HCT116 (cell line): ENCODE measurements around the gene SYNRG.

Experiments
- CBX3 ChIP-seq: IDR thresholded peaks from 2 replicates; pipeline ENCODE4 v1.6.1; 2012; ENCODE audit warnings: low read depth
- CTCF ChIP-seq, 3 experiments: fragments of 200-600 bp in 1 of 3; sonication (generic) in 1 of 3; IDR thresholded peaks in 2 of 3; conservative IDR thresholded peaks in 1 of 3; 2 replicates each; pipeline ENCODE4 v1.5.1; 2012 to 2017; ENCODE audit warnings: low read depth in 2 of 3, low read length in 2 of 3, antibody characterized with exemption in 1 of 3, borderline replicate concordance in 1 of 3, control low read depth in 1 of 3, mild to moderate bottlenecking in 1 of 3, mixed read lengths in 1 of 3, mixed run types in 1 of 3, moderate library complexity in 1 of 3; ENCODE audit not compliant: insufficient read depth in 1 of 3
- EZH2 ChIP-seq: fragments of 200-600 bp; sonication (generic); IDR thresholded peaks from 2 replicates; pipeline ENCODE4 v1.6.1; 2017; ENCODE audit warnings: antibody characterized with exemption, mixed run types
- EZH2phosphoT487 ChIP-seq: fragments of 200-600 bp; IDR thresholded peaks from 2 replicates; pipeline ENCODE4 v1.6.1; 2018; ENCODE audit warnings: antibody characterized with exemption, borderline replicate concordance
- JUND ChIP-seq: IDR thresholded peaks from 2 replicates; pipeline ENCODE4 v1.6.1; 2012
- POLR2A ChIP-seq: IDR thresholded peaks from 2 replicates; pipeline ENCODE4 v1.7.0; 2011; ENCODE audit warnings: borderline replicate concordance; ENCODE audit not compliant: insufficient read depth, insufficient read length; ENCODE audit errors: extremely low read depth
- POLR2AphosphoS5 ChIP-seq: IDR thresholded peaks from 2 replicates; pipeline ENCODE4 v1.6.1; 2011; ENCODE audit warnings: mild to moderate bottlenecking, low read depth, low read length, moderate library complexity
- RAD21 ChIP-seq: IDR thresholded peaks from 2 replicates; pipeline ENCODE4 v1.6.1; 2012; ENCODE audit warnings: low read depth, mild to moderate bottlenecking
- REST ChIP-seq: IDR thresholded peaks from 2 replicates; pipeline ENCODE4 v1.6.1; 2012; ENCODE audit warnings: low read depth
- SIN3A ChIP-seq: IDR thresholded peaks from 2 replicates; pipeline ENCODE4 v1.6.1; 2012; ENCODE audit warnings: low read depth
- SRF ChIP-seq: IDR thresholded peaks from 2 replicates; pipeline ENCODE4 v1.6.1; 2012; ENCODE audit warnings: low read depth
- TCF7L2 ChIP-seq: IDR thresholded peaks from 2 replicates; pipeline ENCODE4 v1.7.0; 2011; ENCODE audit warnings: borderline replicate concordance, inconsistent platforms; ENCODE audit not compliant: insufficient read depth, insufficient read length; ENCODE audit errors: extremely low read depth
- YY1 ChIP-seq: IDR thresholded peaks from 2 replicates; pipeline ENCODE4 v1.6.1; 2011; ENCODE audit warnings: low read length, low read depth, moderate library complexity, mild to moderate bottlenecking; ENCODE audit not compliant: insufficient replicate concordance; ENCODE audit errors: extremely low read depth

- no peak for TF ChIP-seq EZH2phosphoT487
- no peak for TF ChIP-seq CTCF (IDR thresholded peaks at IDR 0.05 in 2 of 3, conservative IDR thresholded peaks at IDR 0.05 in 1 of 3; ENCODE audit: borderline replicate concordance in 1 of 3, insufficient read depth in 1 of 3, low read depth in 2 of 3, low read length in 2 of 3)
- no peak for TF ChIP-seq JUND
- TF ChIP-seq EZH2, result no peak
- TF ChIP-seq SRF, result no peak
- TF ChIP-seq REST, result no peak
- no peak for TF ChIP-seq POLR2A
- no peak for TF ChIP-seq TCF7L2
- TF ChIP-seq POLR2AphosphoS5, result no peak
- no peak for TF ChIP-seq YY1
- TF ChIP-seq RAD21, result no peak
- no peak for TF ChIP-seq SIN3A
- TF ChIP-seq CBX3, result no peak
These were observed 125.7 kb downstream of the SYNRG start for GRCh38 chr17:37483311-37484039.
